ENCODE measurements around the gene MISP3.
A peak's percentile ranks its signal among the peaks of the same experiment; 100 is the strongest.

The MISP3 gene

DNA sequence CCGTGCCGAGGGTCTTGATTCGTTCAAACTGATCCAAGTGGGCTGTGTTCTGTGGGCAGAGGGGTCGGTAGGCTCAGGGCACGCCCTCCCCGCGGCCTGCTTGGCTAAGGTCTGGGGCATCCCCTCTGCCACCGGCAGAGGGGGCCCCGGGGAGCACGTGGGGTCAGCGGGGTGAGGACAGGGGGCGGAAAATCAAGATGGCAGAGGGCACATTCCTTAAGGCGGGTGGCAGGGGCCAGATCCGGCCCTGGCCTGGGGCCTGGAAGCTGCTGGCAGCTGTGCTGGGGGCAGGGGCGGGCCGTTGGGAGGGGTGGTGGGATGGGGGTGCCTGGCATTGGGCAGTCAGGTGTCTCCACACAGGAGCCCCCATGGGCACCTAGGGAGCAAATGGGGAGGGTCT lies 34.3 kb downstream of the MISP3 start:
- no peak for DNase-seq

DNA sequence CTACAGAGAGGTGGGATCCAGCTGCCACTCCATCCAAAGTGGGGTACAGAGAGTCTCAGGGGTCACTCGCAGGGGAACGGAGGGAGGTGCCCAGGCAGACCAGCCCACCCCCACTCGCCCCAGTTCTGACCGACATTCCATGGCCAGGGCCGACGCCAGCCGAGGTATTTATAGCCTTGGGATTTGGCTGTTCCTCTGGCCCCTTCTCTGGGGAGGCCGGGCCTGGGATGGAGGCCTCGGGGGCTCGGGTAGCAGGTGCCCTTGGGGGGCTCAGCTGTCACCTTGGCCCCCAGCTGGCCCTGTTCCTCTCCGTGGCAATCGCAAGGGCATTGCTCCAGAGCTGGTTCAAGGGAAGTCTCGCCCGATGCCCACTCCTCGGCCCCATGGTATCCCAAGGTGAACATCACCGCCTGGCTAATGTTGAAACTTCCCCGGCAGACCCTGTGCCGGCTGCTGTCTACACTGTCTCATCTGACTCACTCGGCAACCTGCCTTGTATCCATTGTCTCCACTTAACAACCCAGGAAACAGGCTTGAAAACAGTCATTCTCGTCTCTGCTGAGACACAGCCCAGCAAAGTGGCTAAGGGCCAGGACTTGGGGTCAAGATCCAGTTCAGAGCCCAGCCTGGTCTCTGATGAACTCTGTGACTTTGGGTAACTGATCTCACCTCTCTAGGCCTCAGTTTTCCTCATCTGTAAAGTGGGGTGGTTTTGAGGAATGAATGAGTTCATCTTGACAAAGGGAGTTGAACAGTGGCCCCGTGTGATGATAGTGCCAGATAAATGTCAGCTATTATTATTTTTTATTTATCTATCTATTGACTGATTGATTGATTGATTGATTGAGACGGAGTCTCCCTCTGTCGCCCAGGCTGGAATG lies 35.2 kb downstream of the MISP3 start:
- DNase-seq: no peak

DNA sequence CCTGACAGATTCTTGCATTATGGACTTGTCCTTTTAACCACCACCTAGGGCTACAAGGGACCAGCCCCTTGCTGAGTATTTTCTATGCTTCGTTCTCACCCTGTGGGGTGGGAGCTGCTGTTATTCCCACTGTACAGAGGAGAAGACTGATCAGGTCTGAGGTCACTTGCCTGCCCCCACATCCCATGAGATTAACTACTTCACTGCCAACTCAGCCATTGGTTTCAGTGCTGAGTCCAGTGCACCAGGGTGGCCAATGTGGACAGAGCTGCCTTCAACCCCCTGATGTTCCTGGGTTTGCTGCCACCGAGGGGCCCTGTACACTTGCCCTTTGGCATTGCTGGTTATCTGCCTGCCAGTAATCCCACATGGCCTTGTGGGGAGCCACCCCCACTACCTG lies 38.1 kb downstream of the MISP3 start:
- no peak for DNase-seq

GRCh38 chr19:14111486-14111885 lies 38.9 kb downstream of the MISP3 start:
- no peak for DNase-seq

- DNase-seq: no peak
Observed at GRCh38 chr19:14112051-14112808, 39.6 kb downstream of the MISP3 start.

GRCh38 chr19:14112809-14113385 lies 40.3 kb downstream of the MISP3 start:
- DNase-seq: no peak

DNA sequence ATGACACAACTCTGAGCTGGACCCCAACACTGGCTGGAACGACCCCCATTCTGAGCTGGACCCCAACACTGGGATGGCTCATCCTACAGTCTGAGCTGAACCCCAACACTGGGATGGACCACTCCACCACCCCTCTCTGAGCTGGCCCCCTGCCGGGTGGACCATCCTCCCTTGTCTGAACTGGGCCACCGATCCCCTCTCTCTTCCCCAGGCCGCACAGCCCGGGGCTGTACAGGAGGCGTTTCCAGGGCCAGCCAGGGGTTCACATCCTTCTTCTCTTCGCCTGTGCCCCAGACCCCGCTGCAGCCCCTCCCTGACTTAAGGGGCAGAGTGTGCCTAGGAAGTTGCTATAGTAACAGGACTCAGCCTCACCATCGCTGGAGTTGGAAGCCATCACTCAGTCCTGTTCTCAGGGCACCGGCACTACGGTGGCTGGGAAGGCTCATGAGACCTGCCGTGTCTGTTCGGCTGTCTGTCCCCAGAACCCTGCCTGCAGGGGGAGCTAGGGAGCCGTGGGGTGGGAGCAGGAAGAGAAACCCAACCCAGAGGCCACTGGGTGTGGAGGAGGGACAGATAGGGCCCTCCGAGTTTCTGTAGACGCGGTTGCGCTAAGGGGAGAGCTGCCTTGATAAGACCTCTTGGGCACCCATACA lies 41.3 kb downstream of the MISP3 start:
- DNase-seq: no peak

GRCh38 chr19:14114439-14114838 lies 41.9 kb downstream of the MISP3 start:
- no peak for DNase-seq

DNA sequence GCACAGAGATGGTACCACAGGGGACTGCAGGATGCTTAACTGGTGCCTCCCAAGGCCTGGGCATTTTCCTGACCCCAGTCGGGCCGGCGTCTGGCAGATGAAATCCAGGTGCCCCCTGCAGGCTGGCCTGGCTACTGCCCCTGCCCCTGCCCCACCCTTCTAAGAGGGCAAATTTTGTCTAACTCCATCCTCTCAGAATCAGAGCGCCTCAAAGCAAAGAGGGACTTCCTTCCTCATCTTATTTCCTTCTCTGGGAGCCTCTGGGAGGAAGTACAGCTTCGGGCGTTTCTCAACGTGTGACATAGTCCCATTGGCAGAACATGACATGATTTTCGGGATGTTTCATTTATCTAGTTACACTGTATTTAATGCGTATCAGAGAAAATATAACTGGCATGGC lies 42.3 kb downstream of the MISP3 start:
- peak; percentile 42 for DNase-seq

- no peak for DNase-seq
Observed at GRCh38 chr19:14115756-14116155, 43.2 kb downstream of the MISP3 start.

- DNase-seq: no peak
Observed at GRCh38 chr19:14116525-14116917, 43.9 kb downstream of the MISP3 start.

DNA sequence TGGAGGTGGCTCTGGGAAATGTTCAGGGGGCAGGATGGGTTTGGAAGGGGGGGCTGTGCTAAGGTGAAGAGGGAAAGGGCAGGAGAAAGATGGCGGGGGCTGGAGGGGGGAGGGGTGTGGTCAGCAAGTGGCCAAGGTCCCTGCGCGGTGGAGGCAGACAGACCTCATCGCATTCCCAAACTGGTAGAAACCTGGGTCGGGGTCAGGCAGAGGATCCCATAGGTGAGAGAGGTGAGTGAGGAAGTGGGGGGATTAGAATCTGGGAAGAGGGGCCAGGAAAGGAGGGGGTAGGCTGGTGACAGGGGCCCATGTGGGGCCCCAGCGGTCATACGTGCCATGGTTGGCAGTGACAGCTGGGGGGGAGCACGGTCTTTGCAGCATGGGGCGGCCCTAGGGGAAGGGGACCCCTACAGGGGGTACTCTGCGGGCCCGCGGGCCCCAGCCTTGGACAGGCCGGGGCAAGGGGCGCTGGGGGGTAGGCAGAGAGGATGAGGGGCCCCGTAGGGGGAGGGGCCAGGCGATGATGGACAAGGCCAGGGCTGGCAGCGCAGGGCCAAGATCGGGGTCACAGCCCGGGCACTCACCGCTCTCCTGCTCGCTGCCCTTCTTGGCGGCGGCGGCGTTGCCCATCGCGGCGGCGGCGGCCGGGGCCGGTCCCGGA lies 44.5 kb downstream of the MISP3 start:
- no peak for DNase-seq

DNA sequence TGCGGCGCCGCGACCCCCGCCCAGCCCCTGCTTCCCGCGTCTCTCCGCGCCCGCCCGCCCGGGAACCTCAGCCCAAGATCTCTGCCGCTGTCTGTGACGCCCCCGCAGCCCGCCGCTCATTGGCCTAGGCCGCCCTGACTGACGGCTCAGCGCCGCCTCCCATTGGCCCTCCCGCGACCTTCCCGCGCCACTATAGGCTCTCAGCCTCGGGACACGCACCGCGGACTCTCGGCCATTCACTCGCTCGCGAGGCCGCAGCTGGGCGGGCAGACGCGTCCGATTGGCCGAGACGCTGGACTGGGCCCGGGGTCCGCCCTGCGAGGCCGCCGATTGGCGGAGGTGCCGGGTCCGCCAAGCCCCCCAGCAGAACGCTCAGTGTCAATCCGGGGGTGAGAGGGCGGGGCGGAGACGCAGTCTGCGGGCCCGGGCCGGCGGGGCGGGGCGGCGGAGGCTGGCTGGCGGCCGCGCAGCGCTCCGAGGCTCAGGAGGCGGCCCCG lies 45.1 kb downstream of the MISP3 start, which contains the start of gene PRKACA:
PRKACA (minus strand) TSS at position 95 of the 497 bp plus-strand sequence. CDS start 215 bp downstream, outside the sequence.
- DNase-seq: peak; percentile 93

DNA sequence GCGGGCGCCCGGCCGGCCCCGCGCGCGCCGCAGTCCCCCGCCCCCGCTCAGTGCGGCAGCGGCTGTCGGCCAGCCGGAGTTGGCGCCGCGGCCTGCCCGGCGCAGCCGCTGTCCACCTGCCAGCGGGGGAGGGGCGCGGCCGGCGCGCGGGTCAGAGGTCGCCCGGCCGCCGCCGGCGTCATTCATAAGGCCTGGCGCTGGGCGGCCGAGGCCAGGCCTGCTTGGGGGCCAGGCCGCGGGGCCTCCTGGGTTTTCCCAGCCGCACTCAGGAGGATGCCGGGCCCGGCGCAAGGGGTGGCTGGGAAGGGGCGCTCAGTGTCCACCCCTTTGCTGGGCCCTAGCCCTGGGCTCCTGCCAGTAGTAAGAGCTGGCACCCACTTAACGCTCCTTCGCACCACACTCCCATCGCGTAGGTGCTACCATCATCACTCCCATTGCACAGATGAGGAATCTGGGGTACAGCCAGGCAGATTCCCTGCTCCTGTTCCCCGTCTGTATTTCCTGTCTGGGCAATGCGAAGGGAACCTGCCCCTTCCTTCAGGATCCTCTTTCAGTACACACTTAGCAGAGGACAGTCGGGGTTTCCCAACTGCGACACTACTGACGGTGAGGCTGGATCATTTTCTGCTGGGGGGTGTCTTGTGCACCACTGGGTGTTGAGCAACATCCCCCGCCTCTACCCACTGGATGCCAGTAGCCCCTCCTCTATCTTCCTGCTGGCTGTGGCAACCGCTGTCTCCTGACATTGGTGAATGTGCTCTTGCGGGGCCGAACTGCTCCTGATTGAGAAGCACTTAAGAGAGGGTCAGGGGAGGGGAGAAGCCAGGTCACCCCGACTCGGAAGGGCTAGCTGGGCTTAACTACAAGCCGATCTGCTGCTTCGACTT lies 45.8 kb downstream of the MISP3 start:
- DNase-seq: peak; percentile 94

DNA sequence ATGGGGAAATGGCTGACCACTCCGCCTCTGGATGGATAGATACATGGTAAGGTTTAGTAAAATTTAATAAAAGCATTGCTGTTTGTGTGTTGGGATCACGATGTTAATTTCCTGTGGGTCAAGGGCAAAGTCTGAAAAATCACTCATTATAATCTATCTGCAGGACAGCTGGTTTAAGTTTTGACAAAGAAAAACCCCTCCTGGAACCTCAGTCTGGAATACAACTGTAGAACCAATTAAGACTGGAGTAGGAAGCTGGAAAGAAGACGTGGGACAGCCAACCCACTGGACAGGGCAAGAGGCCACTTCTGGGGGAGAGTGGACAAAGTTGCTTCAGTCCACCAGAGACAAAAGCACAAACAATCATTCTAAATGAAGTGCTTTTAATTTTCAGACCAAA lies 46.6 kb downstream of the MISP3 start:
- DNase-seq: no peak

DNA sequence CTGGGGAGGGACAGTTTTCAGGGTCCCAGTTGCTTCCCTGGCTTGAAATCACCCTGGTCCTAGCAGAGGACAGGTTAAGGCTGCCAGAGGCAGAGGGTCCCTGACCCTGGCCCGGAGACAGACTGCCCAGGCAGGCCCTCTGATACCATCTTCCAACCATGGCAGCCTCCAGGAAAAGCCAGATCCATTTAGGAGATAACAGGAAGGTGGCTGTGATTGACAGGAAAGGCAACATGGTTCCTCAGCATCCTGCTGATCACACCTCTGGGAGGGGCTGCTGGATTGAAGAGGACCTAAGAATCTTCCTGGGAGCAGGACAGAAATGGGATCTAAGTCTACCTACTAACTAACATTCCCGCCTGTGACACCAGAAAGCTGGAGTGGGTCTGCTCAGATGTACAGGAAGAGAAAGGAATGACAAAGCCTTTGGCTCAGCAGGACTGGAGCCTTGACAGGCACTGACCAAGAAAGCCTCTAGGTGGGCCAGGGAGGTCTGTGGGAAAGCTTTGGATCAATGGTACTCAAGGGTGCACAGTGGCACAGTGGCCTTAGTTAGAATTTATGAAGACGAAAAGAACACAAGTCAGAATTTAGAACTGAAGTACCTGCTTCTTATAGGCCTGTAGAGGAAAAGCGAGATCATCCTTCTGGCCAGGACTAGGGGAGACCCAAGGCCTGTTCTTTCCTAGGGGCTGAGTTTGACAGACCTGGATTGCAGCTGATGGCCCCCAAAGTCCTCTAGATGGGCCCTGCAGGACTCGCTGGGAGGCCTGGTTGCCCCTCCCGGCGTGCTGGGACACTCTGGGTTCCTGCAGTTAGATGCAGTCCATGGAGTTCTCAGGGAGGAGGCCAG lies 47.3 kb downstream of the MISP3 start:
- no peak for DNase-seq

- DNase-seq: no peak
Observed at GRCh38 chr19:14120497-14120780, 47.9 kb downstream of the MISP3 start.

GRCh38 chr19:14122924-14123323 lies 50.3 kb downstream of the MISP3 start:
- no peak for DNase-seq
